Endodermal cell (in vitro differentiated cells): Measurements from ENCODE around the gene STMN3. TPM values are rescaled to one million over a fixed set of nuclear protein-coding genes. Genes with fewer than 3 reads are reported as not detected.
"Not testable (repeated sequence)": the region's sequence is repeated elsewhere in the genome, so short reads cannot be mapped to it uniquely, and the experiment has no call there.

Source experiments
- DNase-seq: peaks from one replicate; pipeline ENCODE4 v3.0.0-alpha.2; 2017
- H3K27ac ChIP-seq: 2 replicates; pipeline ENCODE4 v1.5.1; 2013; ENCODE audit warnings: mild to moderate bottlenecking, low read depth, low read length, moderate library complexity
- H3K27me3 ChIP-seq: 2 replicates; pipeline ENCODE4 v1.6.1; 2013; ENCODE audit warnings: mild to moderate bottlenecking, low read length, moderate library complexity; ENCODE audit not compliant: insufficient read depth, control insufficient read depth, poor library complexity, severe bottlenecking
- H3K36me3 ChIP-seq: 2 replicates; pipeline ENCODE4 v1.7.0; 2013; ENCODE audit warnings: mild to moderate bottlenecking, low read length, moderate library complexity; ENCODE audit not compliant: control insufficient read depth, insufficient read depth
- H3K4me1 ChIP-seq: one replicate; pipeline ENCODE4 v1.7.0; 2013; ENCODE audit warnings: low read length; ENCODE audit not compliant: control insufficient read depth, insufficient read depth
- H3K4me3 ChIP-seq: 2 replicates; pipeline ENCODE4 v1.5.1; 2013; ENCODE audit warnings: mild to moderate bottlenecking, low read length, moderate library complexity
- H3K9ac ChIP-seq: 2 replicates; pipeline ENCODE4 v1.6.1; 2013; ENCODE audit warnings: mild to moderate bottlenecking, low read length, moderate library complexity; ENCODE audit not compliant: poor library complexity, severe bottlenecking; ENCODE audit errors: extremely low read depth
- H3K9me3 ChIP-seq: 2 replicates; pipeline ENCODE4 v1.6.1; 2013; ENCODE audit warnings: mild to moderate bottlenecking, low read length, moderate library complexity; ENCODE audit not compliant: control insufficient read depth
- H3K27ac Mint-ChIP-seq: 2 replicates; pipeline ENCODE4 v1.8.0; 2020; ENCODE audit warnings: mixed read lengths
- H3K27me3 Mint-ChIP-seq: 2 replicates; pipeline ENCODE4 v1.8.0; 2021; ENCODE audit warnings: mild to moderate bottlenecking, mixed read lengths; ENCODE audit not compliant: insufficient read depth
- H3K36me3 Mint-ChIP-seq: 2 replicates; pipeline ENCODE4 v1.8.0; 2020; ENCODE audit warnings: low read depth, mixed read lengths
- H3K4me1 Mint-ChIP-seq: 2 replicates; pipeline ENCODE4 v1.8.0; 2020; ENCODE audit warnings: mixed read lengths
- H3K4me3 Mint-ChIP-seq: 2 replicates; pipeline ENCODE4 v1.8.0; 2020; ENCODE audit warnings: mild to moderate bottlenecking, moderate library complexity, mixed read lengths
- H3K9me3 Mint-ChIP-seq: 2 replicates; pipeline ENCODE4 v1.8.0; 2020; ENCODE audit warnings: mild to moderate bottlenecking, mixed read lengths
- WGBS, 2 experiments: methylation state at CpG; one replicate each; pipeline versions ENCODE4 v1.1.5 to v1.1.7; 2013; ENCODE audit warnings: missing lambda C conversion rate in 2 of 2, mixed read lengths in 1 of 2; ENCODE audit not compliant: insufficient coverage in 1 of 2, insufficient read length in 1 of 2; 5-methylcytosine and 5-hydroxymethylcytosine counted together
- total RNA-seq, 2 donors: library from RNA; stranded (reverse); fragmentation: NEBNext Ultra II Directional in 1 of 2; extraction: Animal tissue kit (Norgen Biotek cat#: 25700) in 1 of 2; gene quantifications; 2 replicates in 1 of 2; 3 replicates in 1 of 2; pipeline ENCODE4 v1.2.1, GENCODE V29; 2021
- TF ChIP-seq, protein P1 (sequence below): fragments of 200-600 bp; sonication (generic); conservative IDR thresholded peaks from 2 replicates; pipeline ENCODE4 v1.5.0; 2021; ENCODE audit warnings: antibody characterized with exemption, mild to moderate bottlenecking

STMN3 gene
- total RNA-seq, 2 donors from 2014 or later, result 6.7 to 18.3 TPM

DNA sequence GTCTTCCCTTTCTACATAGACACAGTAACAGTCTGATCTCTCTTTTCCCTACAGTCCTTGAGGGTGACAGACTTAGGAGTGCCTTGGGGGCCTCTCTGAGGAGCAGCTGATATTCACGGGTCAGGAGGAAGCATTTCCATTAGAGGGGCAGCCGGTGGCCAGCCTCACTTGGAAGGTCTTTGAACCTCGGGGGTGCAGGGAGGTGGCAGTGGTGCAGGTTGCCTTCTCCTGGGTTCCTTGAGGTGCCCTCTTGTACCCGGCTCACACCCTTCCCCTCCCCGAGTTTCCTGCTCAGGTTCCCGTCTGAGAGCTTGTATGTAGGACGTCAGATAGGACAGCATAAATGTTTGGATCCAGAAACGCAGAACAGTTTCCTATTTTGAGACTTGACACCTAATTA is 7.4 kb upstream of the STMN3 start:
- Mint-ChIP-seq H3K27me3 (no peaks in the 10 kb centered on the region), H3K9me3 (no peaks in the 10 kb centered on the region), H3K4me1 (peaks cover 4% of the 10 kb centered on the region), H3K36me3 (peaks cover 11% of the 10 kb centered on the region), H3K27ac (no peak overlapping the region), H3K4me3 (no peak overlapping the region)
- no peak overlapping the region for H3K9ac ChIP-seq
- TF ChIP-seq, protein P1, sequence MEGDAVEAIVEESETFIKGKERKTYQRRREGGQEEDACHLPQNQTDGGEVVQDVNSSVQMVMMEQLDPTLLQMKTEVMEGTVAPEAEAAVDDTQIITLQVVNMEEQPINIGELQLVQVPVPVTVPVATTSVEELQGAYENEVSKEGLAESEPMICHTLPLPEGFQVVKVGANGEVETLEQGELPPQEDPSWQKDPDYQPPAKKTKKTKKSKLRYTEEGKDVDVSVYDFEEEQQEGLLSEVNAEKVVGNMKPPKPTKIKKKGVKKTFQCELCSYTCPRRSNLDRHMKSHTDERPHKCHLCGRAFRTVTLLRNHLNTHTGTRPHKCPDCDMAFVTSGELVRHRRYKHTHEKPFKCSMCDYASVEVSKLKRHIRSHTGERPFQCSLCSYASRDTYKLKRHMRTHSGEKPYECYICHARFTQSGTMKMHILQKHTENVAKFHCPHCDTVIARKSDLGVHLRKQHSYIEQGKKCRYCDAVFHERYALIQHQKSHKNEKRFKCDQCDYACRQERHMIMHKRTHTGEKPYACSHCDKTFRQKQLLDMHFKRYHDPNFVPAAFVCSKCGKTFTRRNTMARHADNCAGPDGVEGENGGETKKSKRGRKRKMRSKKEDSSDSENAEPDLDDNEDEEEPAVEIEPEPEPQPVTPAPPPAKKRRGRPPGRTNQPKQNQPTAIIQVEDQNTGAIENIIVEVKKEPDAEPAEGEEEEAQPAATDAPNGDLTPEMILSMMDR, result no peak
- no peak overlapping the region for H3K4me3 ChIP-seq
- WGBS, 2 experiments, result 88 to 93% methylated on average over 6 to 8 of the region's 8 CpGs
- H3K4me1 ChIP-seq, result peaks cover 4% of the 10 kb centered on the region
- H3K9me3 ChIP-seq, result no peaks in the 10 kb centered on the region
- H3K27me3 ChIP-seq, result no peaks in the 10 kb centered on the region
- H3K36me3 ChIP-seq, result peaks cover 19% of the 10 kb centered on the region
- no peak for DNase-seq
- no peak overlapping the region for H3K27ac ChIP-seq

DNA sequence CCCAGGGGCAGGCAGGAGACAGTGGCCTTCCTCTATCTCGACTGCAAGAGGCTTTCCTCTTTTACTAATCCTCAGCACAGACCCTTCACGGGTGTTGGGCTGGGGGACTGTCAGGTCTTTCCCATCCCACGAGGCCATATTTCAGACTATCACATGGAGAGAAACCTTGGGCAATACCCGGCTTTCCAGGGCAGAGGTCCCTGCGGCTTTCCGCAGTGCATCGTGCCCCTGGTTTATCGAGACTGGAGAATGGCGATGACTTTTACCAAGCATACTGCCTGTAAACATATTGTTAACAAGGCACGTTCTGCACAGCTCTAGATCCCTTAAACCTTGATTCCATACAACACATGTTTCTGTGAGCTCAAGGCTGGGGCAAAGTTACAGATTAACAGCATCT is 7.0 kb upstream of the STMN3 start:
- not testable (repeated sequence) for H3K4me3 ChIP-seq, DNase-seq, H3K9me3 ChIP-seq, H3K27me3 ChIP-seq, H3K9ac ChIP-seq, H3K27ac Mint-ChIP-seq, H3K4me1 ChIP-seq, H3K27me3 Mint-ChIP-seq, H3K9me3 Mint-ChIP-seq, H3K4me1 Mint-ChIP-seq, H3K27ac ChIP-seq
- peaks cover 19% of the 10 kb centered on the region for H3K36me3 ChIP-seq
- peak overlapping the region; percentile 90 for H3K4me3 Mint-ChIP-seq
- 90 to 93% methylated on average over 9 to 10 of the region's 10 CpGs for WGBS, 2 experiments
- peaks cover 11% of the 10 kb centered on the region for H3K36me3 Mint-ChIP-seq

GRCh38 chr20:63659370-63659769 is 6.1 kb upstream of the STMN3 start:
- Mint-ChIP-seq H3K4me3 (peak overlapping the region; percentile 90), H3K36me3 (peaks cover 11% of the 10 kb centered on the region), H3K9me3 (no peaks in the 10 kb centered on the region), H3K27ac (peak overlapping the region; percentile 95), H3K27me3 (no peaks in the 10 kb centered on the region), H3K4me1 (peaks cover 4% of the 10 kb centered on the region)
- H3K9ac ChIP-seq, result peak overlapping the region; percentile 52
- 82 to 88% methylated on average over 12 to 13 of the region's 13 CpGs for WGBS, 2 experiments
- DNase-seq, result no peak
- peaks cover 4% of the 10 kb centered on the region for H3K4me1 ChIP-seq
- no peaks in the 10 kb centered on the region for H3K9me3 ChIP-seq
- peak overlapping the region; percentile 91 for H3K4me3 ChIP-seq
- no peak overlapping the region for H3K27ac ChIP-seq
- TF ChIP-seq, protein P1, result no peak
- peaks cover 19% of the 10 kb centered on the region for H3K36me3 ChIP-seq
- H3K27me3 ChIP-seq, result no peaks in the 10 kb centered on the region

- Mint-ChIP-seq H3K4me3 (peak overlapping the region; percentile 90), H3K27ac (peak overlapping the region; percentile 95), H3K27me3 (peaks cover 1% of the 10 kb centered on the region), H3K4me1 (peaks cover 8% of the 10 kb centered on the region), H3K9me3 (no peaks in the 10 kb centered on the region), H3K36me3 (peaks cover 11% of the 10 kb centered on the region)
- DNase-seq, result no peak
- TF ChIP-seq, protein P1, result no peak
- H3K27ac ChIP-seq, result no peak overlapping the region
- H3K27me3 ChIP-seq, result no peaks in the 10 kb centered on the region
- peak overlapping the region; percentile 91 for H3K4me3 ChIP-seq
- no peaks in the 10 kb centered on the region for H3K9me3 ChIP-seq
- WGBS, 2 experiments, result 8 to 14% methylated on average over 17 to 25 of the region's 25 CpGs
- peaks cover 19% of the 10 kb centered on the region for H3K36me3 ChIP-seq
- peak overlapping the region; percentile 52 for H3K9ac ChIP-seq
- H3K4me1 ChIP-seq, result peaks cover 4% of the 10 kb centered on the region
Observed at GRCh38 chr20:63658749-63659187, 5.5 kb upstream of the STMN3 start.
